ENCODE data around the gene ZNF14. TPM values are rescaled to one million over a fixed set of nuclear protein-coding genes. Genes with fewer than 3 reads are reported as not detected.

The ZNF14 gene
- 16.4 and 16.8 TPM in 2 replicates for total RNA-seq (2013; cell fraction: nucleolus; rRNA removed)
- total RNA-seq (2014; rRNA removed) (4.6 and 5.0 TPM in 2 replicates), total RNA-seq (2014; rRNA removed; fragmentation: Illumina TruSeq; extraction: Trizol) (6.7 and 7.1 TPM in 2 replicates), total RNA-seq (2021) (3.1 and 3.3 TPM in 2 replicates), polyA plus RNA-seq (2011; rRNA removed) (5.5 and 8.9 TPM in 2 replicates), polyA plus RNA-seq (2014; fragmentation: Illumina TruSeq; extraction: Trizol) (4.6 and 6.4 TPM in 2 replicates), polyA plus RNA-seq (2014; fragmentation: Nextera tagmentation; extraction: Ambion mirVana) (1 to 10 TPM; 3.1 to 3.8 TPM), polyA plus RNA-seq (2014; rRNA removed) (2.5 and 2.8 TPM in 2 replicates), polyA plus RNA-seq (2016; fragmentation: Nextera tagmentation; extraction: Ambion mirVana) (1 to 10 TPM; 6.7 to 7.2 TPM), polyA minus RNA-seq (2011; rRNA and poly(A)+ RNA removed) (4.5 and 6.1 TPM in 2 replicates), Bru-seq, nascent RNA (percentile 88 among the genes with signal in this experiment), BruChase-seq, experiment 1, labeled RNA remaining after a 6-hour chase (percentile 72 among the genes with signal in this experiment), BruChase-seq, experiment 2, labeled RNA remaining after a 2-hour chase (percentile 75 among the genes with signal in this experiment)
- 3.0 TPM for polyA plus RNA-seq (2011; ENCODE audit: low read depth)
- polyA plus RNA-seq (2011; cell fraction: cytosol; rRNA removed): 2.1 and 2.5 TPM in 2 replicates
- 2.5 and 2.6 TPM in 2 replicates for polyA plus RNA-seq (2011; cell fraction: nucleus; rRNA removed)
- 3.1 and 4.9 TPM in 2 replicates for polyA plus RNA-seq (2012)
- polyA minus RNA-seq (2011; cell fraction: cytosol; rRNA and poly(A)+ RNA removed): 1.6 and 2.5 TPM in 2 replicates
- 1.8 and 2.8 TPM in 2 replicates for polyA minus RNA-seq (2011; cell fraction: nucleus; rRNA and poly(A)+ RNA removed)
- long read RNA-seq, experiment 1, partial matches to known transcripts: 0 of 1 reads
- long read RNA-seq, experiment 1, other reads (novel, unspliced or antisense): 0 of 1 reads
- long read RNA-seq, experiment 2, transcript ZNF14-201 (4 exons, 2,949 nt): major isoform, 44 of 48 reads
- long read RNA-seq, experiment 2, partial matches to known transcripts: 1 of 48 reads
- long read RNA-seq, experiment 2, other reads (novel, unspliced or antisense): 3 of 48 reads

GRCh38 chr19:19732579-19733501 lies at the start of gene ZNF14:
TSS of gene ZNF14 (minus strand) at chr19:19733112. CDS start at chr19:19732958, 154 bp downstream.
- intact Hi-C loops (cut with micrococcal nuclease; ENCODE audit: unreplicated experiment) (loop anchor here (5.0 kb wide), 1 partner anchor 66 kb away; the partner anchor contains the start of gene ZNF101), in situ Hi-C loops (cut with MboI) (no loop called here)
- peak; percentile 85 for FAIRE-seq
- peak; percentile 100 for ATAC-seq
- H3K27ac ChIP-seq (ENCODE audit: control insufficient read depth, insufficient read depth): peak within 1 kb of the TSS; percentile 19; the same call in 1 of the 2 replicates
- no peaks in the 10 kb centered on the region for H4K20me1 ChIP-seq (ENCODE audit: control insufficient read depth, insufficient read depth)
- H3K36me3 ChIP-seq (ENCODE audit: control insufficient read depth in 2 of 2, insufficient read depth in 2 of 2, low read length in 1 of 2): no peaks in the 10 kb centered on the region
- H3K4me1 ChIP-seq (ENCODE audit: control insufficient read depth, insufficient read depth, low read length): no peaks in the 10 kb centered on the region
- H3K4me2 ChIP-seq (ENCODE audit: control insufficient read depth, insufficient read depth): peak within 1 kb of the TSS; percentile 64
- ChIA-PET SMC1A (ENCODE audit: uncharacterized antibody, unreplicated experiment) (interaction anchor here (1.0 to 1.1 kb wide), 3 partner anchors 43 to 135 kb away, joined by 3 to 5 read pairs (median 3); no protein-coding TSS in a partner anchor), POLR2A (interaction anchor here (1.0 to 1.4 kb wide), 4 partner anchors 14 to 71 kb away, joined by 3 to 7 read pairs (median 4); partner anchors contain the start of gene ZNF101), CTCF (interaction anchor here (1.1 kb wide), 1 partner anchor 168 kb away, joined by 5 read pairs; the partner anchor contains the start of gene ZNF93), RAD21 (ENCODE audit: unreplicated experiment) (interaction anchor here (0.7 to 1.4 kb wide), 6 partner anchors 43 to 168 kb away, joined by 3 to 8 read pairs (median 6); partner anchors contain the start of genes ATP13A1, ZNF253 and ZNF93)
- BruUV-seq (replicated peaks): no TSS peak
- H3K4me3 ChIP-seq: peak within 1 kb of the TSS; percentile 91
- peak; percentile 84 for DNase-seq (ENCODE audit: low read depth, low spot score)
- H3K27me3 ChIP-seq (replicated peaks in 1 of 2; ENCODE audit: control insufficient read depth in 2 of 2, insufficient read depth in 2 of 2, low read length in 1 of 2): no peaks in the 10 kb centered on the region
- peaks cover 12% of the 10 kb centered on the region; the same call in 2 of the 3 replicates for H3K9me3 ChIP-seq (replicated peaks; ENCODE audit: control insufficient read depth, insufficient read depth, low read length)
- H2AFZ ChIP-seq (ENCODE audit: control insufficient read depth, low read depth, low read length): peak within 1 kb of the TSS; percentile 83
- 2% methylated on average over 58 of the region's 61 CpGs for WGBS (ENCODE audit: insufficient coverage, insufficient replicate concordance, low lambda C conversion rate, missing lambda C conversion rate)
- H3K79me2 ChIP-seq (ENCODE audit: control insufficient read depth, insufficient read depth, low read length): peaks cover 17% of the 10 kb centered on the region
- H3K9ac ChIP-seq (ENCODE audit: control insufficient read depth, insufficient read depth, low read length): peak within 1 kb of the TSS; percentile 55
- TF ChIP-seq, protein P1, sequence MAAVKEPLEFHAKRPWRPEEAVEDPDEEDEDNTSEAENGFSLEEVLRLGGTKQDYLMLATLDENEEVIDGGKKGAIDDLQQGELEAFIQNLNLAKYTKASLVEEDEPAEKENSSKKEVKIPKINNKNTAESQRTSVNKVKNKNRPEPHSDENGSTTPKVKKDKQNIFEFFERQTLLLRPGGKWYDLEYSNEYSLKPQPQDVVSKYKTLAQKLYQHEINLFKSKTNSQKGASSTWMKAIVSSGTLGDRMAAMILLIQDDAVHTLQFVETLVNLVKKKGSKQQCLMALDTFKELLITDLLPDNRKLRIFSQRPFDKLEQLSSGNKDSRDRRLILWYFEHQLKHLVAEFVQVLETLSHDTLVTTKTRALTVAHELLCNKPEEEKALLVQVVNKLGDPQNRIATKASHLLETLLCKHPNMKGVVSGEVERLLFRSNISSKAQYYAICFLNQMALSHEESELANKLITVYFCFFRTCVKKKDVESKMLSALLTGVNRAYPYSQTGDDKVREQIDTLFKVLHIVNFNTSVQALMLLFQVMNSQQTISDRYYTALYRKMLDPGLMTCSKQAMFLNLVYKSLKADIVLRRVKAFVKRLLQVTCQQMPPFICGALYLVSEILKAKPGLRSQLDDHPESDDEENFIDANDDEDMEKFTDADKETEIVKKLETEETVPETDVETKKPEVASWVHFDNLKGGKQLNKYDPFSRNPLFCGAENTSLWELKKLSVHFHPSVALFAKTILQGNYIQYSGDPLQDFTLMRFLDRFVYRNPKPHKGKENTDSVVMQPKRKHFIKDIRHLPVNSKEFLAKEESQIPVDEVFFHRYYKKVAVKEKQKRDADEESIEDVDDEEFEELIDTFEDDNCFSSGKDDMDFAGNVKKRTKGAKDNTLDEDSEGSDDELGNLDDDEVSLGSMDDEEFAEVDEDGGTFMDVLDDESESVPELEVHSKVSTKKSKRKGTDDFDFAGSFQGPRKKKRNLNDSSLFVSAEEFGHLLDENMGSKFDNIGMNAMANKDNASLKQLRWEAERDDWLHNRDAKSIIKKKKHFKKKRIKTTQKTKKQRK (IDR thresholded peaks at IDR 0.05; ENCODE audit: low read depth, low read length): no peak
- TF ChIP-seq TBL1XR1 (IDR thresholded peaks at IDR 0.05; ENCODE audit: low read depth, low read length): 0 out of 2 replicates have a peak, but pooled peaks have one; percentile 24
- TF ChIP-seq ZNF207 (IDR thresholded peaks at IDR 0.05; ENCODE audit: borderline replicate concordance): 0 out of 2 replicates have a peak, but pooled peaks have one; percentile 58
- TF ChIP-seq CBX5 (IDR thresholded peaks at IDR 0.05; ENCODE audit: low read depth): 0 out of 2 replicates have a peak, but pooled peaks have one; percentile 49
- no peak for TF ChIP-seq BHLHE40 (IDR thresholded peaks at IDR 0.05; ENCODE audit: borderline replicate concordance in 1 of 2, low read depth in 2 of 2, low read length in 1 of 2)
- TF ChIP-seq LARP7 (IDR thresholded peaks at IDR 0.05): peak; percentile 28; the same call in 1 of the 2 replicates
- TF ChIP-seq POU2F2 (IDR thresholded peaks at IDR 0.05; ENCODE audit: borderline replicate concordance, low read depth, low read length): 0 out of 3 replicates have a peak, but pooled peaks have one; percentile 37
- TF ChIP-seq PAX5 (IDR thresholded peaks at IDR 0.05; ENCODE audit: borderline replicate concordance, low read depth, low read length): peak; percentile 28; the same call in 1 of the 2 replicates
- peak; percentile 49; the same call in 1 of the 2 replicates for TF ChIP-seq TAF1 (IDR thresholded peaks at IDR 0.05; ENCODE audit: borderline replicate concordance, low read depth, low read length)
- peak; percentile 71 for TF ChIP-seq SP1 (IDR thresholded peaks at IDR 0.05; ENCODE audit: low read depth, low read length)
- 0 out of 2 replicates have a peak, but pooled peaks have one; percentile 27 for TF ChIP-seq SIN3A (IDR thresholded peaks at IDR 0.05; ENCODE audit: low read depth, low read length)
- peak; percentile 83 for TF ChIP-seq NFYB (IDR thresholded peaks at IDR 0.05; ENCODE audit: insufficient read depth, low read depth, low read length)
- peak; percentile 84 for TF ChIP-seq NRF1 (conservative IDR thresholded peaks at IDR 0.05; ENCODE audit: low read depth, low read length)
- TF ChIP-seq PML (IDR thresholded peaks at IDR 0.05; ENCODE audit: low read length): no peak

Measured in GM12878 (cell line).